Stimulated activated CD4-positive, alpha-beta T cell treated with anti-CD3 and anti-CD28 coated beads, Interleukin-12 subunit alpha, Interleukin-12 subunit beta, amount 100 ng/mL, for 4 hours (primary cell): ENCODE data around the gene RRN3.
"Not testable (repeated sequence)": the region's sequence is repeated elsewhere in the genome, so short reads cannot be mapped to it uniquely, and the experiment has no call there.

Experiments used
- DNase-seq: peaks from one replicate; pipeline ENCODE4 v3.0.0-alpha.2; 2020

RRN3 gene

DNA sequence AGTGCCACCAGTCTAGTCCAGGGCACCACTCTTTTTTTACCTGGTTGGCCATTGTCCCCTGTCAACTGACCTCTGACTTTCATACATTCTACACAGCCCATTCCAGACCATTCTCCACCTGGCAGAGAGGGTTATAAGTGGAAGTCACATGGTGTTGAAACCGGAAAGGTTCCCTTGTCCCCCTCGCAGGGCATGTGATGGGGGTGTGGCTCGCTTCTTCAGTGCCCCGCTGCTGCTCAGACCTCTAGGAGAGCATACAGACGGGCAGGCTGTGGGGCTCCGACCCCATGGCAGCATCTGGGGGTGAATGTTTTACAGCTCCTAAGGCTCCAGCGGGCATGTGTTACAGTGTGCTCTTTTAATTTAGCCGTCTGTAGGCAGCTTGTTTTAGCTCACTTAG lies 67.0 kb downstream of the RRN3 start:
- not testable (repeated sequence) for DNase-seq

DNA sequence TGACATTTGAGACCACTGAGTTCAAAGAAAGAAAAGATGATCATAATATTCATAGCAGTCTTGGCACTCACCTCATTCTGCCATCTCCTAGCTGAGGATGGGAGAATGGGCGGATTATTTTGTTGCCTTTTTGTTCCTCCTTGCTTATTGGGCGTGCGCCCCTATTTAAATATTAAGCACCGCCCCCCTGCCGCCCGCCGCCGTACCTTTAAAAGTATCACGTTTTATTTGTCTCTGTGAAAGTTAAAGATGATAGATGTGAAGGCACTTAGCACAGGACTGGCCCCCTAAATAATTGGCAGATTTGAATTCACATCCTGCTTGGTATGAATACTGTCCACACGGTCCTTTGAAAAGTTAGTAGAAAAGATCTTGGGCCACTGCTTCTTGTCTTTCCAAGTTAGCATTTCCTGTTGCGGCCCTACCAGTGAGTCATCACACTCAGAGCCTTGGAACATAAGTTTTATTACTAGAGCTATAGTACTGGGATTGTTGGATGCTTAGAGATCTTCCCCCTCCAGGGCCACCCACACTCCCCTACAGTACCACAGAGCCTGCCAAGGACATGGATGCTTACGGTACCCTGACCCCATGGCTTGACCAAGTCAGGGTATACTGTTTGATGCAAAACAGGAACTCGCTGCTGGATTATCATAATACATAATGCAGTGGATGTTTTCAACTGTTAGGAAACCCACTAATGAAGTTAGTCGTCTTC lies 68.7 kb downstream of the RRN3 start:
- DNase-seq: not testable (repeated sequence)

DNA sequence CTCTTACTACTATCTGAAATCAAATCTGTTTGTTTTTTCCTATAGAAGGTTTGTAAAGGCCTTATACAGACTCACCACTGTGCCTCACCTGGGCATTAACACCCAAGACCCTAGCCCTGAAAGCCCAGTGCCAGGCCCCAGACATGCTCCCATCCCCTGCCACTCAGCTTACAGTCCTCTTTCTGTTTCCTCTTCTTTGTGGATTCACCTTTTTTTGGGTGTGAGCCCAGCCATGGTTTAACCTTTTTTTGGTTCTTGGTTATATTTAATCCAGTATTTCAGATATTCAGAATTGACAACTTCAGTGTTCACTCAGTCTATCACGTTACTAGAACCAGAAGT lies 69.2 kb downstream of the RRN3 start:
- DNase-seq: not testable (repeated sequence)

DNA sequence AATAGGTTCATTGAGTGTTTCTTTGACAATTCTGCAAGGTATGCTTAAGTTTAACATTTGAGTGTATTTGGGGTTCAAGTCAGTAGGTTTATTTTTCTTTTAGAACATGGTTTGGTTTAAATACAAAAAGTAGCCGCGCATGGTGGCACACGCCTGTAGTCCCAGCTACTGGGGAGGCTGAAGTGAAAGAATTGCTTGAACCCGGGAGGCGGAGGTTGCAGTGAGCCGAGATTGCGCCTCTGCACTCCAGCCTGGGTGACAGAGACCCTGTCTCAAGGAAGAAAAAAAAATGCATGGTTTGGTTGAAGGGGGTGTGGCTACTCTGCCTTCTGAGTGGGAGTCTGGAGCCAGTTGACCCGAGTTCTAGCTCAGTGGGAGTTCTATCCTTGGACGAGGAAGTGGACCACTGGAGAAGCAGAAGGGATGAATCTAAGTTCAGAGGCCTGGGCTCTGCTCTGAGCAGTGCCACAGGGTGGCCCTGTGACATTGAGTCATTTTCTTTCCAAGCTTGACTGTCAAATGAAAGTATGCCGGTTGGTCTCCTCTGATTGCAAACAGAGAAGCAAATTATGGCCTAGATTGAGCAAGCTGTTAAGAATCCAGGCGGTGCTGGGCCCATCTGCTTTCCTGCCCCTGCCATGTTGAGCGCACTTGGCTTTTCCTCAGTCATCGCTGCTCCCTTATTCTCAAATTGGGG lies 70.5 kb downstream of the RRN3 start:
- not testable (repeated sequence) for DNase-seq

DNA sequence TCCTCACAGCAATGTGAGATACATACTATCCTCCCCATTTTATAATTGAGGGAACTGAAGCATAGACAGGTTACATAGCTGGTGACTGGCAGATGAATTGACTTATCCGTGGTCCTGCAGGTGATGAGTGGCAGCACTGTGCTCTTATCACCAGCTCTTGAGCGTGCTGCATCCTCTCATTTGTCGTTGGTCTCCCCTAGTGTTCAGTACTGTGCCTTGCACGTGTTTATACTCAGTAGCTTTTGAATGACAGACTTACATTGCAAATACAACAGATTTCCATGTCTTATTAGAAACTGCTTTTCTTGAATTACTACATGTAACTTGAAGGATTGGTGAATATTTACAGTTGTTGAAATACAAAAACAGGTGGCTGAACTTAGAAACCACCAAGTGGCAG lies 71.9 kb downstream of the RRN3 start:
- DNase-seq: peak; percentile 7

DNA sequence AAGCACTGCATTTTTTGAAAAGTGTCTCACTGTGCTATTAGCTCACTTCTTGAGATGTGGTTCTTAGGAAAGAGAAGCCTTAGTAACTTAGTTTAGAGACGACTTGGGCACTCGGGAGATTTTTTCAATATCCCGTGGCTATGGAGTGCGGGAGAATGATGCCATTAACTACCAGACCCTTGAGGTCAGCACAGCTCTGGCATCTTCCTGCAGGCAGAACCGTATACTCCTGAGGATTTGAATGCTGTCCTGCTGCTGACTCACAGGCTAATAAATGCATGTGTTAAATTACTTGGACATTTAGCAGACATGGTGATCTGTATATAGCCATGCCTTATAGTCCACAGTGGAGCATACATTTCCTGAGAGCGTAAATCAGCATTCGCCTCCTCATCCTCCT lies 72.6 kb downstream of the RRN3 start:
- DNase-seq: not testable (repeated sequence)

DNA sequence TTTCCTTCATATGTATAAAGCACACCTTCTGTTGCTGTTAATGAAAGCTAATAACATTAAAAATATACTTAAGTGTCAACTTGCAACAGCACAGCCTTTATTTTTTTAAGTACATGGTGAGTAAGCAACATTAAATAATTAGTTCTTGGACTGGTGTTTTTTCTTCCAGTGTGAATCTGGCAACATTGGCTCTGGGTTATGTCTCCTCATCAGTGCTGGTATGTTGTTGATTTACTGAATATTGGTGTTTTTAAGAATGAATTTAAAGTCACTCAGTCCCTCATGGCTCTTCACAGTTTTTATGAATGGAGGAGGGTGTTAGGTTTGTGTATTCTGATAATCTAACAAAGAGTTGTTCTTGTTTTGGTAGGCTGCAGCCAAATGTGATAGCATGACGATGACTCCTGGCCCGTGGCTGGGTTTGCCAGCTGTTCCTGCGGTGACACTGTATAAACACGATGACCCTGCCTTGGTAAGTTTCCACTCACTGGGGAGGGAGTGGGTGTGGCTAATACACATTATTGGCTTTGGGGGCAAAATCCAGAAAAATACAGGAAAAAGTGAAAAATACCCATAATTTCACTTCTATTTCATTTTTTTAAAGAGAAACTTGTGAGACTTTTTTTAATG lies 77.0 kb downstream of the RRN3 start:
- not testable (repeated sequence) for DNase-seq

DNA sequence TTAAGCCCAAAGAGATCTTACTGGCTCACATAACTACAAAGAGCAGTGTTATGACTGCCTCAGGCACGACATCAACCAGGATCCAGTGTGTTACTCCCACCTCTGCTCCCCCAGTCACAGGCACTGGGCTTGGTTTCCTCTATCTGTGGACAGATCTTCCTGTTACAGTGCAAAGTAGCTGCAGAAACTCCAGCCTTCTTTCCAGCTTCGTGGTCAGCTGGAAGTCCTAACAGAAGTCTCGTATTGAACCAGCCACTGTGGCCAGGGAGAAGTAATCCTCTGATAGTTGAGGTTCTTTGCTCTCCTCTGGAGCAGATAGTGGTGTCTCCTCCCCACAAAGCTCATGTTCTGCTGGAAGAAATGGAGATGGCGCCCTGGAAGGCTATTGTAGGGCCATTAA lies 77.7 kb downstream of the RRN3 start:
- DNase-seq: not testable (repeated sequence)

DNA sequence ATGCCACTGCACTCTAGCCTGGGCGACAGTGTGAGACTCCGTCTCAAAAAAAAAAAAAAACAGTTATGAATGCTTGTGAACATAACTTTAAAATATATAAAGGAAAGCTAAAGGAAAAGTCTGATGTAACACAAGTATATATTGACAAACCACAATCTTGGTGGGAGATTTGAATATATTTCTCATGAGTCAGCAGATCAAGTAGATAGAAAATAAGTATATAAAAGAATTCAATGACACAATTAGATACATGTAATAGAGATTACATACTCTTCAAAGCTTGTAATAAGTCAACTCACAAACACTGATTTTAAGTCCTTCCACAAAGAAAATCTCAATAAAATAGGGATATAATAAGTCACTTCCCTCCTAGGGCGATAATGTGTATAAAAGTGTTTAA lies 78.4 kb downstream of the RRN3 start:
- DNase-seq: not testable (repeated sequence)

DNA sequence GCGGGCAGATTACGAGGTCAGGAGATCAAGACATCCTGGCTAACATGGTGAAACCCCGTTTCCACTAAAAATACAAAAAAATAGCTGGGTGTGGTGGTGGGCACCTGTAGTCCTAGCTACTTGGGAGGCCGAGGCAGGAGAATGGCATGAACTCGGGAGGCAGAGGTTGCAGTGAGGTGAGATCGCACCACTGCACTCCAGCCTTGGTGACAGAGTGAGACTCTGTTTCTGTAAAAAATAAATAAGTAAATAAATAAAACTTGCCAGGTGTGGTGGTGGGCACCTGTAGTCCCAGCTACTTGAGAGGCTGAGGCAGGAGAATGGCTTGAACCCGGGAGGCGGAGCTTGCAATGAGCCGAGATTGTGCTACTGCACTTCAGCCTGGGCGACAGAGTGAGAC lies 81.1 kb downstream of the RRN3 start:
- DNase-seq: not testable (repeated sequence)
